CD4-positive, alpha-beta T cell treated with Interleukin-10 for 1 hour (primary cell): Measurements from ENCODE around the gene INTS6.

ENCODE experiments used
- DNase-seq: peaks from one replicate; pipeline ENCODE4 v3.0.0-alpha.2; 2020

Gene INTS6

GRCh38 chr13:51452361-51453206 lies at the start of gene INTS6:
TSS of gene INTS6 (minus strand) at chr13:51453036. CDS start at chr13:51452525, 511 bp downstream.
- peak; percentile 100 for DNase-seq

GRCh38 chr13:51502153-51502651 lies 49.4 kb upstream of the INTS6 start:
- no peak for DNase-seq

- DNase-seq = no peak
These were observed 48.8 kb upstream of the INTS6 start for GRCh38 chr13:51501592-51502152.

GRCh38 chr13:51501096-51501495 lies 48.3 kb upstream of the INTS6 start:
- DNase-seq = no peak

- no peak for DNase-seq
These were observed 47.9 kb upstream of the INTS6 start for GRCh38 chr13:51500687-51501086.

- no peak for DNase-seq
These were observed 47.0 kb upstream of the INTS6 start for GRCh38 chr13:51499841-51500240.

GRCh38 chr13:51495316-51495715 lies 42.5 kb upstream of the INTS6 start:
- no peak for DNase-seq

GRCh38 chr13:51494156-51494555 lies 41.3 kb upstream of the INTS6 start:
- no peak for DNase-seq

GRCh38 chr13:51488212-51488611 lies 35.4 kb upstream of the INTS6 start:
- no peak for DNase-seq

- no peak for DNase-seq
These were observed 28.8 kb upstream of the INTS6 start for GRCh38 chr13:51481656-51482055.

- no peak for DNase-seq
These were observed 26.3 kb upstream of the INTS6 start for GRCh38 chr13:51479199-51479523.

GRCh38 chr13:51478418-51479198 lies 25.8 kb upstream of the INTS6 start:
- DNase-seq = no peak

- no peak for DNase-seq
These were observed 25.0 kb upstream of the INTS6 start for GRCh38 chr13:51477653-51478324.

- DNase-seq = no peak
These were observed 24.3 kb upstream of the INTS6 start for GRCh38 chr13:51477149-51477548.

GRCh38 chr13:51475727-51476501 lies 23.1 kb upstream of the INTS6 start:
- DNase-seq = no peak

GRCh38 chr13:51469790-51470189 lies 17.0 kb upstream of the INTS6 start:
- DNase-seq = no peak

- no peak for DNase-seq
These were observed 14.9 kb upstream of the INTS6 start for GRCh38 chr13:51467730-51468129.

- no peak for DNase-seq
These were observed 12.3 kb upstream of the INTS6 start for GRCh38 chr13:51465124-51465523.

GRCh38 chr13:51457086-51457815 lies 4.4 kb upstream of the INTS6 start:
- no peak for DNase-seq

- DNase-seq = no peak
These were observed 3.7 kb upstream of the INTS6 start for GRCh38 chr13:51456510-51456909.

GRCh38 chr13:51455532-51455931 lies 2.7 kb upstream of the INTS6 start:
- DNase-seq = no peak
